Mesenchymal stem cell (in vitro differentiated cells and primary cell): ENCODE results near the gene MS4A14.

Experiments
- DNase-seq: peaks from one replicate; pipeline ENCODE4 v3.0.0-alpha.2; 2013
- H2AFZ ChIP-seq: one replicate; pipeline ENCODE4 v1.6.1; 2013; ENCODE audit warnings: low read depth, mild to moderate bottlenecking, control low read depth, inconsistent platforms, low read length, moderate library complexity
- H2AK5ac ChIP-seq: 2 replicates; pipeline ENCODE4 v1.6.1; 2013; ENCODE audit warnings: low read length, moderate library complexity, mild to moderate bottlenecking, inconsistent platforms; ENCODE audit not compliant: severe bottlenecking
- H2BK120ac ChIP-seq: one replicate; pipeline ENCODE4 v1.6.1; 2013; ENCODE audit warnings: low read depth, mild to moderate bottlenecking, inconsistent platforms, low read length, moderate library complexity
- H2BK12ac ChIP-seq, 2 experiments: one replicate each; pipeline ENCODE4 v1.6.1; 2013; ENCODE audit warnings: inconsistent platforms in 2 of 2, low read length in 2 of 2, mild to moderate bottlenecking in 2 of 2, moderate library complexity in 2 of 2, control low read depth in 1 of 2
- H2BK15ac ChIP-seq: one replicate; pipeline ENCODE4 v1.6.1; 2013; ENCODE audit warnings: mild to moderate bottlenecking, low read depth, inconsistent platforms; ENCODE audit not compliant: poor library complexity, severe bottlenecking
- H2BK5ac ChIP-seq: 2 replicates; pipeline ENCODE4 v1.6.1; 2013; ENCODE audit warnings: low read depth, mild to moderate bottlenecking, low read length, control low read depth, inconsistent platforms; ENCODE audit not compliant: poor library complexity, severe bottlenecking
- H3K14ac ChIP-seq, 2 experiments: one replicate each; pipeline ENCODE4 v1.6.1; 2013; ENCODE audit warnings: inconsistent platforms in 2 of 2, low read length in 2 of 2, control low read depth in 1 of 2, mild to moderate bottlenecking in 1 of 2, moderate library complexity in 1 of 2
- H3K18ac ChIP-seq, 2 experiments: one replicate each; pipeline ENCODE4 v1.6.1; 2013; ENCODE audit warnings: inconsistent platforms in 2 of 2, low read length in 2 of 2, control low read depth in 1 of 2, low read depth in 1 of 2, mild to moderate bottlenecking in 1 of 2
- H3K23ac ChIP-seq, 2 experiments: one replicate each; pipeline ENCODE4 v1.6.1; 2013; ENCODE audit warnings: inconsistent platforms in 2 of 2, low read length in 2 of 2, mild to moderate bottlenecking in 2 of 2, moderate library complexity in 2 of 2, control low read depth in 1 of 2
- H3K27ac ChIP-seq: 2 replicates; pipeline ENCODE4 v1.5.1; 2013; ENCODE audit warnings: mild to moderate bottlenecking, moderate library complexity, low read length, control low read depth, inconsistent platforms; ENCODE audit not compliant: poor library complexity, severe bottlenecking
- H3K27me3 ChIP-seq, 2 experiments: 2 replicates each; pipeline versions ENCODE4 v1.6.1 to v1.7.0; 2013; ENCODE audit warnings: low read length in 2 of 2, mild to moderate bottlenecking in 2 of 2, moderate library complexity in 2 of 2, control low read depth in 1 of 2, inconsistent platforms in 1 of 2; ENCODE audit not compliant: control insufficient read depth in 1 of 2, insufficient read depth in 1 of 2
- H3K36me3 ChIP-seq, 2 experiments: 2 replicates each; pipeline versions ENCODE4 v1.6.1 to v1.7.0; 2013; ENCODE audit warnings: low read length in 2 of 2, control low read depth in 1 of 2, inconsistent platforms in 1 of 2, low read depth in 1 of 2, mild to moderate bottlenecking in 1 of 2; ENCODE audit not compliant: insufficient read depth in 2 of 2, control insufficient read depth in 1 of 2
- H3K4ac ChIP-seq, 2 experiments: one replicate each; pipeline ENCODE4 v1.6.1; 2013; ENCODE audit warnings: inconsistent platforms in 2 of 2, low read length in 2 of 2, mild to moderate bottlenecking in 2 of 2, moderate library complexity in 2 of 2, control low read depth in 1 of 2, low read depth in 1 of 2
- H3K4me1 ChIP-seq: 2 replicates; pipeline ENCODE4 v1.6.1; 2013; ENCODE audit warnings: low read depth, low read length, control low read depth; ENCODE audit not compliant: control insufficient read depth, insufficient read depth
- H3K4me2 ChIP-seq: 2 replicates; pipeline ENCODE4 v1.6.1; 2013; ENCODE audit warnings: low read length, mild to moderate bottlenecking, inconsistent platforms; ENCODE audit not compliant: poor library complexity, severe bottlenecking
- H3K4me3 ChIP-seq, 2 experiments: 2 replicates each; pipeline versions ENCODE4 v1.5.1 to v1.7.0; 2013; ENCODE audit warnings: low read length in 2 of 2, mild to moderate bottlenecking in 2 of 2, control low read depth in 1 of 2, low read depth in 1 of 2; ENCODE audit not compliant: insufficient read depth in 1 of 2
- H3K79me1 ChIP-seq: replicated peaks from 2 replicates; pipeline ENCODE4 v1.6.1; 2013; ENCODE audit warnings: mild to moderate bottlenecking, control low read depth, low read length, inconsistent platforms; ENCODE audit not compliant: poor library complexity, severe bottlenecking
- H3K9ac ChIP-seq: 2 replicates; pipeline ENCODE4 v1.7.0; 2013; ENCODE audit warnings: mild to moderate bottlenecking, low read length, moderate library complexity
- H3K9me3 ChIP-seq: 2 replicates; pipeline ENCODE4 v1.7.0; 2013; ENCODE audit warnings: mild to moderate bottlenecking, low read length; ENCODE audit not compliant: control insufficient read depth
- H4K8ac ChIP-seq: one replicate; pipeline ENCODE4 v1.6.1; 2013; ENCODE audit warnings: inconsistent platforms, mild to moderate bottlenecking, low read length, moderate library complexity
- H4K91ac ChIP-seq: one replicate; pipeline ENCODE4 v1.6.1; 2013; ENCODE audit warnings: mild to moderate bottlenecking, low read length, inconsistent platforms
- WGBS: methylation state at CpG from one replicate; pipeline ENCODE4 v1.1.7; 2013; ENCODE audit warnings: mixed read lengths; 5-methylcytosine and 5-hydroxymethylcytosine counted together

The MS4A14 gene

DNA sequence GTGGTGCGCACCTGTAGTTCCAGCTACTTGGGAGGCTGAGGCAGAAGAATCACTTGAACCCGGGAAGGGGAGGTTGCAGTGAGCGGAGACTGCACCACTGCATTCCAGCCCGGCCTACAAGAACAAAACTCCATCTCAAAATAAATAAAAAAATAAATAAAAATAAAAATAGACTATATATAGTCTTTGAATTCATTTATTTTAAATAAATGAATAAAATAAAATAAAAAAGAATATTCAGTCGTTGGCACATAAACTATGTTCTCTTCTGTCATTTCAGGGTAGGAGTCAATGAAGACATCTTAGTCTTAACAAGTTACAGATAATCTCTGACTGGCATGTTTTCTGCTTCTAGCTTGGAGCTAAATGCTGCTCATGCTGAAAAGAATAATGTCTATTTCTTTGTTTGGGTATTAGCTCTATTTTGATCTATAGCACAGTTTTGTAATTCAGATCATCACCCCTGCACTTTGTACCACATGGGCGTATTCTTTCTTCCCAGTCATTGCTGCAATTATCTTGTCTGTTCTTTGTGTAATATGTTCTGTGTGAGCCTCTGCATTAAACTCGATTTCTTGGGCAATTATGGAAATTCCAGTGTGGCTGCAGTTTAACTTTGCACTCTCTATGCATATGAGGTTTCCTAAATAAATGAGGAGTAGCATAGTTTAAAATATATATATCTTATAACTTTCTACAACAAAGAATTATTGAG, 1.4 kb upstream of the MS4A14 start:
- Histone ChIP-seq H2BK120ac (no peak overlapping the region), H3K4me3 (no peak overlapping the region), H3K36me3 (no peaks in the 10 kb centered on the region), H3K79me1 (no peaks in the 10 kb centered on the region), H3K9ac (no peak overlapping the region), H2AK5ac (no peak overlapping the region), H2AFZ (no peak overlapping the region), H4K91ac (no peak overlapping the region), H3K27me3 (no peaks in the 10 kb centered on the region), H4K8ac (no peak overlapping the region), H3K4ac (no peak overlapping the region), H2BK12ac (no peak overlapping the region), H3K4me2 (no peak overlapping the region), H2BK5ac (no peak overlapping the region), H3K14ac (no peak overlapping the region), H2BK15ac (no peak overlapping the region), H3K23ac (no peak overlapping the region), H3K18ac (no peak overlapping the region), H3K4me1 (no peaks in the 10 kb centered on the region), H3K9me3 (no peaks in the 10 kb centered on the region), H3K27ac (no peak overlapping the region)
- DNase-seq, result no peak
- 81% methylated on average over 4 of the region's 7 CpGs for WGBS

- no peaks in the 10 kb centered on the region for H3K4me1 ChIP-seq
- H3K4me3 ChIP-seq, result no peak overlapping the region
- no peak overlapping the region for H2AFZ ChIP-seq
- no peaks in the 10 kb centered on the region for H3K27me3 ChIP-seq
- no peak overlapping the region for H2BK12ac ChIP-seq
- H3K14ac ChIP-seq, result no peak overlapping the region
- no peak overlapping the region for H2BK120ac ChIP-seq
- no peaks in the 10 kb centered on the region for H3K9me3 ChIP-seq
- no peaks in the 10 kb centered on the region for H3K79me1 ChIP-seq
- no peak overlapping the region for H4K8ac ChIP-seq
- H3K27ac ChIP-seq, result no peak overlapping the region
- no peak overlapping the region for H4K91ac ChIP-seq
- H3K18ac ChIP-seq, result no peak overlapping the region
- H3K9ac ChIP-seq, result no peak overlapping the region
- 0% methylated on average over 1 of the region's 1 CpG for WGBS
- H2BK15ac ChIP-seq, result no peak overlapping the region
- no peak overlapping the region for H2BK5ac ChIP-seq
- DNase-seq, result no peak
- no peak overlapping the region for H3K23ac ChIP-seq
- H3K4me2 ChIP-seq, result no peak overlapping the region
- no peaks in the 10 kb centered on the region for H3K36me3 ChIP-seq
- no peak overlapping the region for H2AK5ac ChIP-seq
- H3K4ac ChIP-seq, result no peak overlapping the region
These were observed 540 bp downstream of the MS4A14 start for GRCh38 chr11:60396799-60397198.

DNA sequence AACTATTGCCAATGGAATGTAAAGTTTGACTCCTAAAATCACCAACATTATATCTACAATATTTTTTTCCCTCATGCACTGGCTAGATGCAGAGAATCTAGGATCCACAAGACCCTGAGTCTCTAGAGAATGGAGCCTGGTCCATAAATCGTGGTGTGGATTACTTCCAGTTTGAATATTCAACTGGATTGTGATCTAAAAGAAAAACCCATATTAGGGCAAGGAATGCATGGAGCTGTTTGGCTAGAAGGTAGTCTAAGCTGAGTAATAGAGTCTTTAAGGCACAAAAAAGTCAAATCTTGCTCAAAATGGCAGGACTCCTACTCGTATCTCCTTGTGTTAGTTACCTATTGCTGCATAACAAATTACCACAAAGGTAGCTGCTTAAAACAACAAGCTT, 23.8 kb downstream of the MS4A14 start:
- Histone ChIP-seq H4K8ac (no peak overlapping the region), H3K18ac (no peak overlapping the region), H3K27me3 (no peaks in the 10 kb centered on the region), H3K27ac (no peak overlapping the region), H2AK5ac (no peak overlapping the region), H2AFZ (no peak overlapping the region), H3K79me1 (no peaks in the 10 kb centered on the region), H2BK5ac (no peak overlapping the region), H2BK15ac (no peak overlapping the region), H3K14ac (no peak overlapping the region), H3K4me3 (no peak overlapping the region), H4K91ac (no peak overlapping the region), H3K9ac (no peak overlapping the region), H3K4ac (no peak overlapping the region), H3K4me1 (no peaks in the 10 kb centered on the region), H3K36me3 (no peaks in the 10 kb centered on the region), H3K9me3 (peaks cover 7% of the 10 kb centered on the region), H2BK120ac (no peak overlapping the region), H3K4me2 (no peak overlapping the region), H3K23ac (no peak overlapping the region), H2BK12ac (no peak overlapping the region)
- no peak for DNase-seq
- 0% methylated on average over 1 of the region's 2 CpGs for WGBS

DNA sequence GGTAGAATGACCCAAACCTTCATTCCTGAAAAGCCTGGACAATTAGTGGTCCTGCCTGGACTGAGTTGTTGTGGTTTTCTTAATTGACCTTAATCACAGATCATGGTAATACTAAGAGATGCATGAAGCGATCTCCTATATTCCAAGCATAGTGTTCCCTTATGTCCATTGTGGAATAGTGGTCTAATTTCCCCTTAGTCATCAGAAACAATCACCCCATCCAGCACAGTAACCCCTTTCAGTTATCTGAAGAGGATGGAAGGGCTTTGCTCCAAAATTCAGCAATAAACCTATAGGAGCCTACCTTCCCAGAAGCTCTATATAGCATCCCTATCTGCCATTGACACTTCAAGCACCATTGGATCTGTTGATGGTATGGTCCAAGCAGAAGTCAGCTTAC, 26.4 kb downstream of the MS4A14 start:
- whole genome bisulfite sequencing, result no CpG with 5 or more reads among the region's 1 CpG
- no peak for DNase-seq
- H2BK120ac ChIP-seq, result no peak overlapping the region
- no peak overlapping the region for H2BK12ac ChIP-seq
- H3K4ac ChIP-seq, result no peak overlapping the region
- no peaks in the 10 kb centered on the region for H3K36me3 ChIP-seq
- H2AFZ ChIP-seq, result no peak overlapping the region
- no peaks in the 10 kb centered on the region for H3K79me1 ChIP-seq
- H3K27me3 ChIP-seq, result no peaks in the 10 kb centered on the region
- peaks cover 7% of the 10 kb centered on the region for H3K9me3 ChIP-seq
- H3K4me3 ChIP-seq, result no peak overlapping the region
- no peak overlapping the region for H3K18ac ChIP-seq
- H3K27ac ChIP-seq, result no peak overlapping the region
- no peak overlapping the region for H3K14ac ChIP-seq
- no peak overlapping the region for H4K91ac ChIP-seq
- no peak overlapping the region for H2BK15ac ChIP-seq
- no peak overlapping the region for H3K23ac ChIP-seq
- no peak overlapping the region for H2BK5ac ChIP-seq
- no peak overlapping the region for H3K9ac ChIP-seq
- no peak overlapping the region for H2AK5ac ChIP-seq
- H3K4me2 ChIP-seq, result no peak overlapping the region
- H3K4me1 ChIP-seq, result no peaks in the 10 kb centered on the region
- H4K8ac ChIP-seq, result no peak overlapping the region
